ENCODE results near the gene NECAP2. TPM values are rescaled to one million over a fixed set of nuclear protein-coding genes. Genes with fewer than 3 reads are reported as not detected.

The NECAP2 gene
- total and polyA plus RNA-seq, 2 experiments from 2014 or later = 34.4 to 38.4 TPM

DNA sequence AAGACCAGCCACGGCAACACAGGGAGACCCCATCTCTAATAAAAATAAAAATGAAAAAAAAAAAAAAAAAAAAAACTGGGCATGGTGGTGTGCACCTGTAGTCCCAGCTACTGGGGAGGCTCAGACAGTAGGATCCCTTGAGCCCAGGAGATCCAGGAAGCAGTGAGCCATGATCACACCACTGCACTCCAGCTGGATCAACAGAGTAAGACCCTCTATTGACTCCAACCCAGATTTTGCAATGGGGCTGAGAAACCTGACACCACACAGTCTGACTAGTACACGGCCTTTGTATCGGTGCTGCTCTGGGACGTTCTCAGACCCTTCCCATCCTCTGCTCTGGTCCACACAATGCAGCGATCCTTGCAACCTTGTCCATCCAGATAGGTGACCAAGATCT, 35.1 kb upstream of the NECAP2 start:
- no peak overlapping the region for H3K27ac ChIP-seq
- H3K4me3 ChIP-seq = no peak overlapping the region
- H3K36me3 ChIP-seq = no peaks in the 10 kb centered on the region
- no peak for DNase-seq (ENCODE audit: low read depth in 1 of 2, low spot score in 1 of 2)
- no peaks in the 10 kb centered on the region for H3K4me1 ChIP-seq (ENCODE audit: low read depth)
- TF ChIP-seq CTCF (IDR thresholded peaks at IDR 0.05; ENCODE audit: low read depth, low read length) = no peak
- H3K9me3 ChIP-seq (ENCODE audit: low read depth) = no peaks in the 10 kb centered on the region
- no peaks in the 10 kb centered on the region for H3K27me3 ChIP-seq

- no peaks in the 10 kb centered on the region for H3K27me3 ChIP-seq
- TF ChIP-seq CTCF (IDR thresholded peaks at IDR 0.05; ENCODE audit: low read depth, low read length) = no peak
- no peak overlapping the region for H3K4me3 ChIP-seq
- DNase-seq (ENCODE audit: low read depth in 1 of 2, low spot score in 1 of 2) = no peak
- no peaks in the 10 kb centered on the region for H3K4me1 ChIP-seq (ENCODE audit: low read depth)
- H3K9me3 ChIP-seq (ENCODE audit: low read depth) = no peaks in the 10 kb centered on the region
- H3K27ac ChIP-seq = no peak overlapping the region
- no peaks in the 10 kb centered on the region for H3K36me3 ChIP-seq
Measured at GRCh38 chr1:16406868-16407267, 33.7 kb upstream of the NECAP2 start.

- Histone ChIP-seq H3K4me1 (ENCODE audit: low read depth) (no peaks in the 10 kb centered on the region), H3K36me3 (no peaks in the 10 kb centered on the region), H3K27me3 (no peaks in the 10 kb centered on the region), H3K27ac (no peak overlapping the region), H3K4me3 (no peak overlapping the region), H3K9me3 (ENCODE audit: low read depth) (no peaks in the 10 kb centered on the region)
- no peak for TF ChIP-seq CTCF (IDR thresholded peaks at IDR 0.05; ENCODE audit: low read depth, low read length)
- no peak for DNase-seq (ENCODE audit: low read depth in 1 of 2, low spot score in 1 of 2)
Measured at GRCh38 chr1:16409536-16410152, 30.9 kb upstream of the NECAP2 start.

GRCh38 chr1:16410803-16411202, 29.7 kb upstream of the NECAP2 start:
- no peak for TF ChIP-seq CTCF (IDR thresholded peaks at IDR 0.05; ENCODE audit: low read depth, low read length)
- no peaks in the 10 kb centered on the region for H3K36me3 ChIP-seq
- H3K9me3 ChIP-seq (ENCODE audit: low read depth) = no peaks in the 10 kb centered on the region
- DNase-seq (ENCODE audit: low read depth in 1 of 2, low spot score in 1 of 2) = no peak
- no peak overlapping the region for H3K4me3 ChIP-seq
- no peaks in the 10 kb centered on the region for H3K4me1 ChIP-seq (ENCODE audit: low read depth)
- H3K27me3 ChIP-seq = no peaks in the 10 kb centered on the region
- no peak overlapping the region for H3K27ac ChIP-seq

- Histone ChIP-seq H3K27me3 (no peaks in the 10 kb centered on the region), H3K4me1 (ENCODE audit: low read depth) (no peaks in the 10 kb centered on the region), H3K36me3 (no peaks in the 10 kb centered on the region), H3K9me3 (ENCODE audit: low read depth) (no peaks in the 10 kb centered on the region), H3K4me3 (no peak overlapping the region), H3K27ac (no peak overlapping the region)
- DNase-seq (ENCODE audit: low read depth in 1 of 2, low spot score in 1 of 2) = no peak
- no peak for TF ChIP-seq CTCF (IDR thresholded peaks at IDR 0.05; ENCODE audit: low read depth, low read length)
Measured at GRCh38 chr1:16413191-16413590, 27.3 kb upstream of the NECAP2 start.
